ENCODE measurements around the gene SMYD3.

The SMYD3 gene

DNA sequence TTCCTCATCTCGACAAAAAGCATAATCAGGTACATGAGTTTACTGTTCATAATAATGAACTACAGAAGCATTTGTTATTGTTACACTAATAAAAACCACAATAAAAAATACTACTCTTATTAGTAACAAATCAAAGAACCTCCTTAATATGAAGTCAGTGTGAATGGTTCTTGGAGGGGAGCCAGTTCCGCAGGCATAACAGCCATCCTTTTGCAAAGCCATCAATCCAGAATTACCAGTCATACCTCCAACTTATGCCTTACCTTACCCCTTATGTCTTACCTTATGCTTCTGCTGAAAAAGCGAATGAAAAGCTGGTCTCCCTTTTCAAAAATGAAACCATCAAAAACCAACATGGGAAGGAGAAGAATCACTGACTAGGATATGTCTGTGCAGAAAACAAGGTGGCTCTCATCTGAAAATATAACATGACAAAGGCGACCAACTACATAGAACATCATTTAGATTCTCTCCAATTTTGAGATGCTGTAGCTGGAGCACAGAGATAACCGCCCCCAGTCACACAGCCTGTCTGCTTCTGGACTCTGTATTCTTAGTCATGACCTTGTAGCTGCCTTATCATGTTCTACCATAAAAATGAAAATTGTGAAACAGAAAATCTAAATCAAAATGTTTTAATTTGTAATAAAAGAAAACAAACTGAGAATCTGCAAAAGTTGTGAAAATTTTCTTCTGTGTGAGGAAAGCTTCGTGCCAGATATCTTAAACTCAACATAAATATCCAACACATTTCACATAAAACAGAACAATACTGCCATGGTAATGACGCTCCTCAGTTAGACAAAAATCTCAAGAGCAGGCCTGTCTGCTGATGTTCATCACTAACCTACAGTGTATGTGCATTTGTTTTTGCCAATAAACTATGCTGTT is 438.2 kb downstream of the SMYD3 start:
- DNase-seq (ENCODE audit: low read depth), result no peak

DNA sequence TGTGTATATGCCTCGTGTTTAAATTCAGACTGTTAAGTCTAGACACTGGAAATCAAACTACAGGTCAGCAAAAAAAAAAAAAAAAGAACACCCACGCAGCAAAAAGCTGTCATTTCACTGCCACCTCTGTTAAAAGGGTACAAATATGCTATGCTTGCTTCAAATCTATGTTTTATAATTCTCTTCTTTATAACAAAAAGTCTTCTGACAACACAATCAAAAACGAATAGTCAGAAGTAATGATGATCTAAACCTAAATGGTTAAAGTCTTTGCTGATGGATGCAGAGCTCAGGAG is 438.9 kb downstream of the SMYD3 start:
- DNase-seq (ENCODE audit: low read depth), result no peak

DNA sequence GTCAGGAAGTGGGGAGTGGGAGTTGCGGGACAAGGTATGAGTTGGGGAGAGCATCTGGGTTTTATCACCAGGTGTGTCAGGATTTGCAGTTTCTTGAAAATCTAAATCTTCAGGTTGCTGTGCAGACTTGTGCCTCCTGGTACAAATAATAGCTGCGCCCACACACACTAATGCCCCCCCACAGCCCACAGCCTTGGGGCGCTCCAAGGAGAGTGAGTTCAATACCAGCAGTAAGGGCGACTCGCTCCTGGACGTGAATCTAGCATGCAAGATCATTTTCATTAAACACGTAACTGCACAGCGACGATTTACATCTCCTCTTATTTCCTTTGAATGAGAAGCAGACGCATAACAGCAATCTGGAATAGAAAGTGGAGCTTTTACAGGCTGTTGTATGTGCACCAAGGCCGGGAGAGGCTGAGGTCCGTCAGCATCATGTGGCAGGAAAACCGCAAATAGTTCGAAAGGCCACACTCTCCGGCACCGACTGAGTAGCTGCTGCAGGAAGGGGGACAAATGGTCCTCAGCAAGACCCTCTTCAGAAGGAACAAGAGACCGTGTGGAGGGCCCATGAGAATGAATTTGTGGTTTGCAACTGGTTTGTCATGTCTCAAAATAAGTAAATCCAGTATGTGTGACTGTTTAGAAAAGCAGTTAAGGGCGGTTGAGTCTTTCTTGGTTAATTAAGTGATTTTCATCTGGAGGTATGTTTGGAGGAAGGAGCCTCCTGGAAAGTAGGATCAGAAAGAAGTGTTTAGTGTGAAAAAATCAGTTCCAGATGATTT is 439.5 kb downstream of the SMYD3 start:
- DNase-seq (ENCODE audit: low read depth), result no peak

DNA sequence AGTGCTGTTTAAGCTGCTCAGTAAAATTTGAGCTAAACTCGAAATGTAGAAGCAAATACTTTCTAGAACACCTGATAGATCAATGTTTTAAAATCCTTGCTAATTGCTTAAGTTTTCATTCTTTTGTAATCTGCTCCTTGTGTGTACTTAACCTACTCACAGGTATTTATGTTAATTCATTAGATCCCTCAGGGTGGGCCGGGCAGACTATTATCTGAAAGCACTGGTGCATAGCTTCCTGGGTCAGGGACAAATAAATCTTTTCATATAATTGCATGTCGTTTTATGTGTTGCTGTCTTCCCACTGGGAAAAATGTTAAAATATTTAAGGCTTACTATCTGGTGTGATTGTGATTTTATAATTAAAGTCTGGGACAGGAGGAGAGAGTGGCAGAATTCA is 440.5 kb downstream of the SMYD3 start:
- no peak for DNase-seq (ENCODE audit: low read depth)

DNA sequence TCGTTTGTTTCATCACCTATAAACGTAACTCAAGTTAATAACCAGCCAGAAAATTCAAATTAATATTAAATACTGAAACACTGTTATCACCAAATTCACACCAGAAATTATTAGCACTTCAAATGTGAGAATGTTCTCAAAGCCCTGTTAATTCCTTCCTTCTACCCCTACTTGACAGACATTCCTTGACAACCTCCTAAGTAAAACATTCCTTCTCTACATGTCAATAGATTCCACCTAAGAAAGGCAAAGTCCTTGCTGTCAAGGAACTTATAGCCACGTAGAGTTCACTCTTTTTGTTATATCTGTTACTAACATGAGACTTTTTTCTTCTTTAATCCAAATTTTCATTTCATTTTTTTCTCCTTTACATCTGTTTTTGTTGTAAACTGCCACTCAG is 441.5 kb downstream of the SMYD3 start:
- DNase-seq (ENCODE audit: low read depth), result no peak

DNA sequence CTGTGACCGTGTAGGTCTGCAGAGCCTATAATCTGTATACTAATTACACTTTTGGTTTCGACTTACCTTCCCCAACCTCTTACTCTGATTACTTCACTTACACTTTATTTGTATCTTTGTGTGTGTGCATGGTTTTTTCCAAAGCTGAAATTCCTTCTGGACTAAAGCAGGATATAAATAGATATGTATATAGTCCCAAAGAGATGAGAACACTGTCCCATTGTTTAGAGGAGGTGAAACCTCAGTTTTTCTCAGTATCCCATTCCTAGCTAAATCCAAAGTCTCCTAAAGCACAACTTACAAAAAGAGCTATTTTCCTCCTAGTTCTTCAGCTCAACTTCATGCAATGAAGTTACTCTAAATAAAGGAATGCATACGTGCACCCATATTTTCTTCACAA is 442.2 kb downstream of the SMYD3 start:
- DNase-seq (ENCODE audit: low read depth), result no peak

DNA sequence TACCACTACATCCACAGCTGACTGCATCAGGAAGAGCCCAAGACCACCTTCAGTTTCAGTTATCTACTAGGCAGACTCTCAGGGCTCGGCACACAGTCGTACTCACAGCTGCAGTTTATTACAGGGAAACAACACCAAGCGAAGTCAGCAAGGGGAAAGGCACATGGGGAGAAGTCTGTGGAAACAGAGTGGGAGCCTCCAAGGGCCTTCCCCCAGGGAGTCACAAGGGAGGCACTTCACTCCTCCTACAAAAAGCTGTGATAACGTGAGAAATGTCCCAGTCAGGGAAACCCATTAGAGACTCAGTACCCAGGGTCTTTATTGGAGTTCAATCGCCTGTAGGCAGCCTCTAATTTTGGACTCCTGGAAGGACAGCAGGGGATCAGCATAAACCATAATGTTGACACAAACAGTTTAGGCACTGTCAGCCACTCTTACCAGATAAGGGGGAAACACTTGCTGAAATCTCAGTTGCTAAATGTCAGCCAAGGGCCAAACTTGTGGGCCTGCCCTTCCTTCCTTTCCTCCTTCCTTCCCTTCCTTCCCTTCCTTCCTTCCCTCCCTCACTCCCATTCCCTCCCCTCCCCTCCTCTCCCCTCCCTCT is 444.0 kb downstream of the SMYD3 start:
- no peak for DNase-seq (ENCODE audit: low read depth)

DNA sequence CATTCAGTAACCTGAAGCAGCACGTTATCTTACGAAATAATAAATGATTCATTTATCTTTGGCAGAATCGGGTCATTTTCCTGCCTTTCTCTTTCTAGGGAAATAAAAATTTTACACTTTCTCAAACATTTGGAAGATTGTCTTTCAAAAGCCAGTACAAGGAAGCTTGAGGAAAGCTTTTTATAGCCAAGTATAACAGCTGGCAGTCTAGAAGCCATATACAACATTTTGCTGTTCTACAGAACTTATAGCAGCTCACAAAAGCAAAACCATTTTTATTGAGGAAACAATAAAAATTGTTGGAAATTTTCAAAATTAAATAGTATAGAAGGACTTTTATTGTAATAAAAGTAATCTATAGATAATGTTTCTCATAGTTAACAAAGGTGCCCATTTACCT is 448.6 kb downstream of the SMYD3 start:
- no peak for DNase-seq (ENCODE audit: low read depth)

DNA sequence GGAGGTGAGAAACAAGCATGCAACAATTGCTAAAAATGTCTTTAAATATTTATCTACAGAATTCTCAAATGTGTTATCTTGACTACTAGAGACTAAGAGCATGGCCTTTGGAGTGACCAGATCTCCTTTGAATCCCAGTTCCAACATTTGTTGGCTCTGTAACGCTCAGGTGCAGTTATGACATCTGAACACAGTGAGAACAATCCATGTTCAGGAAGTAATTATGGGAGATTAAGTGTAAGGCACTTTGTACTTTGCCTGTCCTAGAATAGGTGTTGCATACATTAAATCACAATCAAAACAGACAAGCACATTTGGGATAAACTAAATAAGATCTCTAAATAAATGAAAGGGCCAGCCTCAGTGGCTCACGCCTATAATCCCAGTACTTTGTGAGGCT is 454.5 kb downstream of the SMYD3 start:
- DNase-seq (ENCODE audit: low read depth), result no peak

DNA sequence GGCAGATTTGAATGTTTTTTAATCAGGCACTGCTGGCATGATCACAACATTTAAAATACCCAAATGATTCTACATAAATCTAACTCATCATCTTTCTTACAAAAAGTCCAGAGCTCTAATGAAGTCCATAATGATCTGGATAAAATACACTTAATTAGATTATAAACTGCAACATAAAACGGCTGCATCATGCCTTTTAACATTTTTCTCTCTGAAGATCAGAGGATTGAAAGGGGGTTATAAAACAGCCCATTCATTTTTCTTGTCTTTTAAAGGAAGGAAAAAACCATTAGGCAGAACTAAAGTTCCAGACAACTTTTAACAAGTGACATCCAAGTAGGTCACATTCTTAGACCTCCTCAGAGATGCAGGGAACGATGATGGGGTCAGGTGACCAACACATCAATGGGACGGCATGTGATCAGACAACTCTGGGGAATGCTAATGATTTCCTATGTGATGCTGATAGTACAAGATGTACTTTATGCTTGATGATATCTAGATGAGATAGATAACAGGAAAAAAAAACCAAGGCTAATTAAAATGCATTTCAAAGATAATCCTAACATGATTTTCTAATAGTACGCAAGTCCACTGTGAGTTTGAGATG is 455.1 kb downstream of the SMYD3 start:
- no peak for DNase-seq (ENCODE audit: low read depth)

DNA sequence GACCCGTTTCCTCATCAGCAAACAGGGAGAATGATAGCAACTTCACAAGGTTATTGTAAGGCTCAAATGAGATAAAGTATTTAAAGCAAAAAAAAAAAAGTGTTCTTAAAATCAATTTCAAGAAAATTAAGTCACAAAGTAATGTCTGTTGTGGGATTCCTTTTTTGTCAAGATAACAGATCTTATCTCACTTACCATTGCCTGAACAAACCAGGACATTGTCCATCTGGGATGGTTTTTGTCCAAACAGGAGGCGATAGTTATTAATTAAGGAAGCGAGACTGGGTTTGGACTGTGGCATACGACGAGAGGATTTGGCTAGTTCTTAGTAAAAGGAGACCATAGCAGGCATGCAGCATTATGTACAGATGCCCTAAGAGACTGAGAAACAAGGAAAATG is 458.4 kb downstream of the SMYD3 start:
- DNase-seq (ENCODE audit: low read depth), result no peak

DNA sequence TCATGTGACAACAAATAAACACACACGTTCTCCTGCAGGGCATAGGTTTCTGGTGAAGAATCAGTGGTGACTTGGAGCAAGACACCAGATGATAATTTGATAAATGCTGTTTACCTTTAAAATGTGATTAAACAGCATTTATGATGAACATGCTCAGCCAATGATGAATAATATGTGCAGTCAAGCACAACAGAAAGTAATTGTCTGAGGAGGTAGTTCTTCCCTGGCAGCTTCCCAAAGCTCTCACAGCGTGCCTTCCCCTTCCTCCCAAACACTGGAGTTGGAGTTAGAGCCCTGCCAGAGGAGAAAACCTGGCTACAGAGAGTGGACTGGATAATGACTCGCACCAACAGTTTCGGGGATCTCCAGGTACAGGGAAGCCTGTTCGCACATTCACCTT is 463.5 kb downstream of the SMYD3 start:
- DNase-seq (ENCODE audit: low read depth), result no peak

DNA sequence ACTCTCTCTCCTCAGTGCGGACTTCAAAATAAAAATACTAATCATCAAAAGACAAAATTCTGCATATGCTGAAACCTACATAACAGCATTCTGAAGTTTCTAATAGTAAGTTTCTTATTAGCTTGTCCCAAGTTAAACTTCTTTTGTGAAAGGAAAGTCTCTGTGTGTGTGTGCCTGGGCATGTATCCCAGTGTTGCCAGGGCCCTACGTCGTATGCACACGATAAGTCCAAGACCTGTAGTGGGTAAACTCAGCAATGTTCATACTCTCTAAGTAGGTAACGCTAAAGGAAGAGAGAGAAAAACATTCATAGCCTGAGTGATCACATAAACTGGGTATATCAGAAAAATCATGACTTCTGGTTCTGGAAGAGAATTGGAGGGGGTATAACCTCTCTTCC is 465.7 kb downstream of the SMYD3 start:
- no peak for DNase-seq (ENCODE audit: low read depth)

DNA sequence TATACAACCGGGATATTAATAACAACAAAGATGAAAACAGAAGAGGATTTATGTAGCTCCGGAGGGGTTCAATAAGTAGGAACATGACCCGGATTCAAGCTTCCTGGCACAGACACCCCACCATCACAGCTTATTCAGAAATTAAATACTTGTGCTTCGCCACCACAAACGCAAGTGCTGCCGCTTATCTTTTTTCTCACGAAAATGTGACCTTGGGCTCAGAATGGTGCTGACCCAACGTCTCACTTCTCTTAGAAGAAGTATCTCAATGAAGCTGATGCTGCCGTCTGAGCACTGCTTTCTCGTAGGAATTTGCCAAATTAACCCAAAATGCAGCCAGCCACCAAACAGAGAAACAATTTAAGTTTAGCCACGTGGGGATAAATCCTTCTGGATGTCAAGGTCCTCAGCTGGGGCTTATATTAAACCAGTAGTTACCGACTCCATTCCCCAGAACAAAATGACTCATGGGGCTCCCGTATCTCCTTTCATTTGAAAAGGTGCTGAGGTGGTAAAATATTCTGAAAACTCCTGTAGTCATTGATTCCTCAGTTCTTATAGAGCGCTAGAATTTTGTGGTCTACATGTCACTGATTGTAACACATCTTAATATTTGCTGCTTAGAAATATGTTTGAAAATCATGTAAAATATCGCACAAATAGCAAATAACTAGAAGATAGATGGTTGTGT is 466.7 kb downstream of the SMYD3 start:
- no peak for DNase-seq (ENCODE audit: low read depth)

DNA sequence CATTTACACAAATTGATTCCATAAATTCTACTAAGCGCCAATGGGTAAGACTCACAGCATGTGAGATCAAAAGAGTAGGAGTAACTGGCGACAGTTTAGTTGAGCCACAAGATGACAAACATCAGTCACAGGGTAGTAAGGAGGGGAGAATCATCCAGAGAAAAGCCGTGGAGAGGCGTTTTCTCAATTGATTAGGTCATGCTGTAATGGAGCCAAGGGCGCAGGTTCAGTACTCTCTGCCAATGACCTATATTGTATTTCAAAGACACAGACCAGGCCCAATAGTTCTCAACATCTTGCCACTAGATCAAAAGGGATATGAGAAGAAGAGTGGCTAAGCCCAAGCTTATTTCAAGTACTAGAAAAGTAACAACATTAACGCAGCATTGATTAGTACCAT is 467.5 kb downstream of the SMYD3 start:
- no peak for DNase-seq (ENCODE audit: low read depth)

DNA sequence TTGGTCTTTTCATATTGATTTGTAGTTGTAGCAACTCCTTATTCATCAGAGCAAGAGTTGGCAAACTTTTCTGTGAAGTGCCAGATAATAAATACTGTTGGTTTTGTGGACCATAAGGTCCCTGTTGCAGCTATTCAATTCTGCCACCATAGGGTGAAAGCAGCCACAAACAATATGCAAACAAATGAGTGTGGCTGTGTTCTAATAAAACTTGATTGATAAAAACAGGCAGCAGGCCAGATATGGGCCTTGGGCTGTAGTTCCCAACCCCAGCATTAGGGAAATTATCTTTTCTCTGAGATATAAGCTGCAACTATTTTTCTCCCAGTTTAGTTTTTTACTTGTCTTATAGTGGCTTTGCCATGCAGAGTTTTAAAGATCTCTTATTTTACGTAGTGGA is 469.2 kb downstream of the SMYD3 start:
- DNase-seq (ENCODE audit: low read depth), result no peak

DNA sequence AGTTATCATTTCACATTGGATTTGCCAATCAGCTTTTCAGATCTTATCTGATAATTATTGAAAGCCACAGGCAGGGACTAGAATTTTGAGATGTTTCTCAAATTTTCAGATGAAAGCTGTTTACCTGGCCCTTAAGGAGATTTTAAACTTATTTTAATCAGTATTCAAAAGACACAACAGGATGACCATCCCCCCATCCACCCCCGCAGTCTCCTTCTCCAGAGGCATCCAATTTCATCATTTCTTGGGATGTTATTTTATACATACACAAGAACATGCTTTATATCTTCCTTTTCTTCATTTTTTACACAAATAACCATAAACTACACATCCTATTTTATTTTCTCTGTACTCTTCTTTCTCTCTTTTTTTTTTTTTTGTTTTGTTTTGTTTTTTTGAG is 470.9 kb downstream of the SMYD3 start:
- no peak for DNase-seq (ENCODE audit: low read depth)

DNA sequence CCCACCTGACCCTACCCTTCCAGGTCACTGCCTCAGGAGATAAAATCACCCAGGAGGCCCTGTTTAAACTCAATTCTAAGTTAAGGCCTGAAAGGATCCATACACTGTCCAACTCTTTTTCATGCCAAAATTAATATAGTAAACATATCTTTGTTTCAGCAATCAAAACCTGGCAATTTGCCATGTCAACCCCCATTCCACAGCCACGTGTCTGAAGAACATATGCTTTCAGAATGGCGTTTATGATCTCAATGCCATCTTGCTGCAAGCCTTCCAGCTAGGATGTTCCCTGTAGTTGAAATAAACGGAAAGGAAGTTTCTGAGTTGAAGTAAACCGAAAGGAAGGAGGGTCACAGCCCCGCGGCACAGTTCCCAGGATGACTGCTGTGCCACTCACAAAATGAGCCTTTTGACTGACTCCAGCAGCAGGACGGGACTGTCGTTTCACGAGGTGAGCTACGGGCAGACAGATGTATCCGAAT is 472.0 kb downstream of the SMYD3 start:
- no peak for DNase-seq (ENCODE audit: low read depth)

DNA sequence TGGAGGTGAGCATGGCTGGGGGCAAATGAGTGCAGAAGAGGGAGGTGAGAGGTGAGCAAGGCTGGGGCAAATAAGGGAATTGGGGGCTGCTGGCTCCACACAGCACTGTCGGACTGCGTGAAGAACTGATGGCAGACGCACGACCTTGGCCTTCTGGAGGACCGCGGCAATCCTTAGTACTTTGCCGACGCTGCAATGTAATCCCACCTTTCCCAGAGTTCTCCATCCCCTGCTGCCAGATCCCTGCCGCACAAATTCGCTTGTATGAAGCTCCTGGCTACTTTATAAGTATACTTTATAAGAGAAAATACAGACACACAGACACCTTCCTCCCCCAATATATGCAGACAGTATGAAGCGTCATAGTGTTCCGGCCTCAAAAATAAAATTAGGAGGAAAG is 472.4 kb downstream of the SMYD3 start:
- DNase-seq (ENCODE audit: low read depth), result no peak

DNA sequence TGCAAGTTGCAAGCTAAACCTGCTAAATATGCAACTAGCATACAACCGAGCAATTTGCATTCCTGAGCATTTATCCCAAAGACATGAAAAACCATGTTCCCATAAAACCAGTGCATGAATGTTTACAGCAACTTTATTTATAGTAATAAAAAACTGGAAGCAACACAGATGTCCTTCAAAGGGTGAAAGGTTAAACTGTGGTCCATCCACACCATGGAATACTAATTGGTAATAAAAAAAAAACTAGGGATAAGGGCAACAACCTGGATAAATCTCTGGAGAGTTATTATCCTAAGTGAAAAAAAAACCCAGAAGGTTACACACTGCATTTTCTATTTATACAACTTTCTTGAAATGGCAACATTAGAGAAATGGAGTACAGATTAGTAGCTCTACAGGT is 474.1 kb downstream of the SMYD3 start:
- no peak for DNase-seq (ENCODE audit: low read depth)

DNA sequence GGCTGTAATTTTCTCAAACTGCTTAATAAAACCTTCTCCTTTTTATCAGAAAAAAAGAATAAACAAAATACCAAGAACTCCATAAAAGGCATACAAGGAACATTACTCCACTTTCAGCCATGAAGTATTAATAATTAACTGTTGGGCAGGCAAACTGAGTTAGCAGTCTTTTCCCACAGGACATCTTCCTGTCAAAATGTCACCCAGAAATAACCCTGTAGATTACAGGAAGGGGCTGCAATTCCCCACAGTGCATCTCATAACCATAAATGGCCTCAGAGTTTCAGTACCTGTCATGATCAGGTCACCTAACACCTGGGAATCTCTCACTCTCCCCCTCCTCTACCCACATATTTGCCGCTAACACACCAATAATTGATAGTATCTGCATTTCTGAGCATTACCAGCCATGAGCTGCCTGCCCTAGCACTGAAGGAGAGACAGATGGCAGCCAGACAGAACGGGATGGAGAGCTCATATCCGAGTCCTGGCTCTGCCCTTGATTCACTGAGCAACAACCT is 475.0 kb downstream of the SMYD3 start:
- DNase-seq (ENCODE audit: low read depth), result no peak

DNA sequence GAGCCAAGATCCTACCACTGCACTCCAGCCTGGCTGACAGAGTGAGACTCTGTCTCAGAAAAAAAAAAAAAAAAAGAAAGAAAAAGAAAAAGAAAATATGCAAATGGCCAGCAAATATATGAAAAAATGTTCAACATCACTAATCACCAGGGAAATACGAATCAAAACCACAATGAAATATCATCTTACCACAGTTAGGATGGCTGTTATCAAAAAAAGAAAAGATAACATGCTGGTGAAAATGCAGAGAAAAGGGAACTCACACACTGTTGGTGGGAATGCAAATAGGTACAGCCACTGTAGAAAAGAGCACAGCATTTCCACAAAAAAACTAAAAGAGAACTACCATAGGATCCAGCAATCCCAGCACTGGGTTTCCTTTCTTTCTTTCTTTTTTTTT is 477.5 kb downstream of the SMYD3 start:
- DNase-seq (ENCODE audit: low read depth), result no peak

All from GM04503 (cell line).